CD4-positive, CD25-positive, alpha-beta regulatory T cell (primary cell): Measurements from ENCODE around the gene PGF. TPM values are rescaled to one million over a fixed set of nuclear protein-coding genes. Genes with fewer than 3 reads are reported as not detected.

Source experiments
- ATAC-seq, 2 donors: fragments of 150-1000 bp; cut with Tn5 transposase; one replicate each; pipeline ENCODE4 v1.10.0; 2021; ENCODE audit warnings: low read depth in 2 of 2, moderate number of reproducible peaks in 2 of 2, moderate library complexity in 1 of 2
- DNase-seq, 3 donors: peaks; one replicate each; pipeline versions ENCODE4 v3.0.0 to v3.0.0-alpha.2; 2012 to 2022; ENCODE audit warnings: mixed read lengths in 1 of 3
- H3K27ac ChIP-seq: one replicate; pipeline ENCODE4 v1.7.0; 2013; ENCODE audit warnings: mild to moderate bottlenecking, low read length; ENCODE audit not compliant: insufficient read depth, poor library complexity, severe bottlenecking
- H3K27me3 ChIP-seq: one replicate; pipeline ENCODE4 v1.7.0; 2013; ENCODE audit warnings: low read length; ENCODE audit not compliant: control insufficient read depth, insufficient read depth
- H3K36me3 ChIP-seq: one replicate; pipeline ENCODE4 v1.7.0; 2013; ENCODE audit warnings: mild to moderate bottlenecking, low read length, moderate library complexity; ENCODE audit not compliant: control insufficient read depth, insufficient read depth
- H3K4me1 ChIP-seq: 2 replicates; pipeline ENCODE4 v1.7.0; 2013; ENCODE audit warnings: mild to moderate bottlenecking, low read length; ENCODE audit not compliant: insufficient read depth, control insufficient read depth, poor library complexity, severe bottlenecking
- H3K4me3 ChIP-seq: one replicate; pipeline ENCODE4 v1.7.0; 2013; ENCODE audit warnings: low read depth, mild to moderate bottlenecking, low read length, moderate library complexity
- H3K9me3 ChIP-seq, 2 experiments: 1 replicate in 1 of 2; 2 replicates in 1 of 2; pipeline ENCODE4 v1.7.0; 2013; ENCODE audit warnings: low read length in 2 of 2, mild to moderate bottlenecking in 1 of 2, moderate library complexity in 1 of 2; ENCODE audit not compliant: control insufficient read depth in 2 of 2
- H3K27ac Mint-ChIP-seq, 3 donors: one replicate each; pipeline ENCODE4 v1.8.0; 2020 to 2022; ENCODE audit warnings: mild to moderate bottlenecking in 3 of 3, mixed read lengths in 3 of 3, moderate library complexity in 2 of 3
- H3K27me3 Mint-ChIP-seq: one replicate; pipeline ENCODE4 v1.8.0; 2022; ENCODE audit warnings: mild to moderate bottlenecking, mixed read lengths
- H3K36me3 Mint-ChIP-seq: one replicate; pipeline ENCODE4 v1.8.0; 2020; ENCODE audit warnings: mixed read lengths
- H3K4me1 Mint-ChIP-seq, 4 donors: one replicate each; pipeline ENCODE4 v1.8.0; 2020 to 2022; ENCODE audit warnings: mixed read lengths in 4 of 4, mild to moderate bottlenecking in 1 of 4
- H3K4me3 Mint-ChIP-seq, 4 donors: one replicate each; pipeline ENCODE4 v1.8.0; 2020 to 2022; ENCODE audit warnings: mild to moderate bottlenecking in 4 of 4, mixed read lengths in 4 of 4, moderate library complexity in 3 of 4
- H3K9me3 Mint-ChIP-seq, 7 donors: one replicate each; pipeline ENCODE4 v1.8.0; 2020 to 2022; ENCODE audit warnings: mixed read lengths in 7 of 7, mild to moderate bottlenecking in 3 of 7, moderate library complexity in 2 of 7
- polyA plus RNA-seq, 4 donors: library from polyadenylated mRNA; unstranded; fragments of 300-500 nt; fragmentation: Illumina TruSeq; gene quantifications; one replicate each; pipeline ENCODE4 v1.2.3, GENCODE V29; 2021
- total RNA-seq: library from RNA; stranded (reverse); gene quantifications from one replicate; pipeline ENCODE4 v1.2.3, GENCODE V29; 2022

Gene PGF
- total and polyA plus RNA-seq, 5 donors from 2014 or later: 0.44 TPM; not detected in 4

- no peaks in the 10 kb centered on the region for H3K4me1 ChIP-seq
- peaks cover 5% of the 10 kb centered on the region for H3K27me3 Mint-ChIP-seq
- no peak overlapping the region for H3K4me3 ChIP-seq
- H3K4me1 Mint-ChIP-seq: peaks cover 0 to 2% (median under 1%) of the 10 kb centered on the region in 4 donors
- no peak overlapping the region for H3K27ac ChIP-seq
- no peak for ATAC-seq
- H3K27me3 ChIP-seq: no peaks in the 10 kb centered on the region
- no peak overlapping the region for H3K27ac Mint-ChIP-seq
- H3K9me3 ChIP-seq: no peaks in the 10 kb centered on the region
- no peak for DNase-seq
- no peaks in the 10 kb centered on the region for H3K36me3 Mint-ChIP-seq
- H3K4me3 Mint-ChIP-seq: no peak overlapping the region
- H3K9me3 Mint-ChIP-seq: no peaks in the 10 kb centered on the region
- H3K36me3 ChIP-seq: no peaks in the 10 kb centered on the region
Observed at GRCh38 chr14:74977164-74977900, 21.9 kb upstream of the PGF start.

GRCh38 chr14:74976264-74977113 is 21.1 kb upstream of the PGF start:
- Mint-ChIP-seq H3K36me3 (no peaks in the 10 kb centered on the region), H3K4me1 (peaks cover 0 to 2% (median under 1%) of the 10 kb centered on the region in 4 donors), H3K27ac (peak overlapping the region in 1 of 3 donors; percentile 27), H3K4me3 (no peak overlapping the region), H3K9me3 (no peaks in the 10 kb centered on the region), H3K27me3 (peaks cover 5% of the 10 kb centered on the region)
- Histone ChIP-seq H3K27ac (no peak overlapping the region), H3K4me1 (no peaks in the 10 kb centered on the region), H3K36me3 (no peaks in the 10 kb centered on the region), H3K27me3 (no peaks in the 10 kb centered on the region), H3K4me3 (no peak overlapping the region), H3K9me3 (no peaks in the 10 kb centered on the region)
- ATAC-seq (no peak), DNase-seq (no peak)

GRCh38 chr14:74975059-74975810 is 19.8 kb upstream of the PGF start:
- Histone ChIP-seq H3K36me3 (no peaks in the 10 kb centered on the region), H3K4me1 (no peaks in the 10 kb centered on the region), H3K9me3 (no peaks in the 10 kb centered on the region), H3K27ac (no peak overlapping the region), H3K27me3 (no peaks in the 10 kb centered on the region), H3K4me3 (no peak overlapping the region)
- no peaks in the 10 kb centered on the region for H3K36me3 Mint-ChIP-seq
- no peak overlapping the region for H3K4me3 Mint-ChIP-seq
- no peaks in the 10 kb centered on the region for H3K9me3 Mint-ChIP-seq
- peaks cover 5% of the 10 kb centered on the region for H3K27me3 Mint-ChIP-seq
- DNase-seq (no peak), ATAC-seq (no peak)
- peaks cover 0 to 2% (median under 1%) of the 10 kb centered on the region in 4 donors for H3K4me1 Mint-ChIP-seq
- no peak overlapping the region for H3K27ac Mint-ChIP-seq

GRCh38 chr14:74974364-74975058 is 19.1 kb upstream of the PGF start:
- no peak for ATAC-seq
- Histone ChIP-seq H3K4me1 (no peaks in the 10 kb centered on the region), H3K27me3 (no peaks in the 10 kb centered on the region), H3K9me3 (no peaks in the 10 kb centered on the region), H3K27ac (no peak overlapping the region), H3K36me3 (no peaks in the 10 kb centered on the region), H3K4me3 (no peak overlapping the region)
- Mint-ChIP-seq H3K4me3 (no peak overlapping the region), H3K9me3 (no peaks in the 10 kb centered on the region), H3K27me3 (peaks cover 5% of the 10 kb centered on the region), H3K36me3 (no peaks in the 10 kb centered on the region), H3K27ac (peak overlapping the region in 1 of 3 donors; percentile 71), H3K4me1 (peaks cover 0 to 2% (median under 1%) of the 10 kb centered on the region in 4 donors)
- DNase-seq: no peak

GRCh38 chr14:74973905-74974363 is 18.5 kb upstream of the PGF start:
- Mint-ChIP-seq H3K4me3 (no peak overlapping the region), H3K27me3 (peaks cover 3% of the 10 kb centered on the region), H3K36me3 (no peaks in the 10 kb centered on the region), H3K27ac (peak overlapping the region in 1 of 3 donors; percentile 71), H3K4me1 (peaks cover 0 to 2% (median under 1%) of the 10 kb centered on the region in 4 donors), H3K9me3 (no peaks in the 10 kb centered on the region)
- Histone ChIP-seq H3K36me3 (no peaks in the 10 kb centered on the region), H3K27ac (no peak overlapping the region), H3K4me1 (no peaks in the 10 kb centered on the region), H3K4me3 (no peak overlapping the region), H3K27me3 (no peaks in the 10 kb centered on the region), H3K9me3 (no peaks in the 10 kb centered on the region)
- DNase-seq: no peak
- ATAC-seq: no peak

- H3K4me1 ChIP-seq: no peaks in the 10 kb centered on the region
- H3K27me3 Mint-ChIP-seq: no peaks in the 10 kb centered on the region
Observed at GRCh38 chr14:74973003-74973653, 17.7 kb upstream of the PGF start.

More at GRCh38 chr14:74973003-74973653, 17.7 kb upstream of the PGF start:
- DNase-seq: peak in 1 of 3 donors; percentile 57
- Histone ChIP-seq H3K36me3 (no peaks in the 10 kb centered on the region), H3K4me3 (no peak overlapping the region), H3K27me3 (no peaks in the 10 kb centered on the region), H3K9me3 (no peaks in the 10 kb centered on the region), H3K27ac (no peak overlapping the region)
- peak; percentile 35 to 58 for ATAC-seq
- no peaks in the 10 kb centered on the region for H3K36me3 Mint-ChIP-seq
- H3K9me3 Mint-ChIP-seq: no peaks in the 10 kb centered on the region
- no peak overlapping the region for H3K4me3 Mint-ChIP-seq
- no peak overlapping the region for H3K27ac Mint-ChIP-seq
- peaks cover 0 to 2% (median under 1%) of the 10 kb centered on the region in 4 donors for H3K4me1 Mint-ChIP-seq
